Measurements from ENCODE around the gene ARHGAP28. TPM values are rescaled to one million over a fixed set of nuclear protein-coding genes. Genes with fewer than 3 reads are reported as not detected.

The ARHGAP28 gene
- total RNA-seq, 1 donor from 2014 or later: not detected

- no peaks in the 10 kb centered on the region for H3K27me3 Mint-ChIP-seq
- no peaks in the 10 kb centered on the region for H3K4me1 Mint-ChIP-seq
- no peaks in the 10 kb centered on the region for H3K9me3 Mint-ChIP-seq
- DNase-seq: no peak
- no peaks in the 10 kb centered on the region for H3K36me3 Mint-ChIP-seq (ENCODE audit: low read depth)
- ChIA-PET CTCF (no interaction called here), POLR2A (no interaction called here)
- intact Hi-C loops (cut with micrococcal nuclease): no loop called here
- no peak overlapping the region for H3K27ac Mint-ChIP-seq
- ATAC-seq (ENCODE audit: low read depth): no peak
- H3K4me3 Mint-ChIP-seq: no peak overlapping the region
- TF ChIP-seq, protein P1, sequence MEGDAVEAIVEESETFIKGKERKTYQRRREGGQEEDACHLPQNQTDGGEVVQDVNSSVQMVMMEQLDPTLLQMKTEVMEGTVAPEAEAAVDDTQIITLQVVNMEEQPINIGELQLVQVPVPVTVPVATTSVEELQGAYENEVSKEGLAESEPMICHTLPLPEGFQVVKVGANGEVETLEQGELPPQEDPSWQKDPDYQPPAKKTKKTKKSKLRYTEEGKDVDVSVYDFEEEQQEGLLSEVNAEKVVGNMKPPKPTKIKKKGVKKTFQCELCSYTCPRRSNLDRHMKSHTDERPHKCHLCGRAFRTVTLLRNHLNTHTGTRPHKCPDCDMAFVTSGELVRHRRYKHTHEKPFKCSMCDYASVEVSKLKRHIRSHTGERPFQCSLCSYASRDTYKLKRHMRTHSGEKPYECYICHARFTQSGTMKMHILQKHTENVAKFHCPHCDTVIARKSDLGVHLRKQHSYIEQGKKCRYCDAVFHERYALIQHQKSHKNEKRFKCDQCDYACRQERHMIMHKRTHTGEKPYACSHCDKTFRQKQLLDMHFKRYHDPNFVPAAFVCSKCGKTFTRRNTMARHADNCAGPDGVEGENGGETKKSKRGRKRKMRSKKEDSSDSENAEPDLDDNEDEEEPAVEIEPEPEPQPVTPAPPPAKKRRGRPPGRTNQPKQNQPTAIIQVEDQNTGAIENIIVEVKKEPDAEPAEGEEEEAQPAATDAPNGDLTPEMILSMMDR (IDR thresholded peaks at IDR 0.05): no peak
Observed at GRCh38 chr18:6782861-6783260, 53.3 kb downstream of the ARHGAP28 start.

- Mint-ChIP-seq H3K27ac (no peak overlapping the region), H3K4me3 (no peak overlapping the region), H3K27me3 (no peaks in the 10 kb centered on the region), H3K36me3 (ENCODE audit: low read depth) (no peaks in the 10 kb centered on the region), H3K4me1 (no peaks in the 10 kb centered on the region), H3K9me3 (no peaks in the 10 kb centered on the region)
- ATAC-seq (ENCODE audit: low read depth) (no peak), DNase-seq (no peak)
- TF ChIP-seq, protein P1 (IDR thresholded peaks at IDR 0.05): no peak
- POLR2A ChIA-PET: no interaction called here
- CTCF ChIA-PET: no interaction called here
- intact Hi-C loops (cut with micrococcal nuclease): no loop called here
Observed at GRCh38 chr18:6784046-6784445, 54.5 kb downstream of the ARHGAP28 start.

DNA sequence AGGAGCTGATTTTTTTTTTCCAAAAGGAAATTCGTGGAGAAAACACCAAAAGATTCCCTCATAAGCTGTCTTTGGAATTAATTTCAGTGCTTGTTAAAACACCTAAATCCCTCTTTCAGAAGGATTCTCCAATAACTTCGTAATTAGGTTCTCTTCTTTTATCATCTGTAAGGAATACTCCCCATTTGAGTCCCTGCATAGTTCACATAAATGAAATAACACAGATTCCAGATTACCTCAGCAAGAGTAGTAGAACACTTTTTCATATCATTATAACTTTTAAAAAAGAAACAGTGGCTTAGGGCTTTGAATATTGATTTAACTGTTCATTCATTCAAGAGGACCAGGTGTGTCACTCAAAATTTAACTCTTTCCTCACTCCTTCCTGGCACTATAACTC is 55.5 kb downstream of the ARHGAP28 start:
- intact Hi-C loops (cut with micrococcal nuclease): no loop called here
- H3K4me3 Mint-ChIP-seq: no peak overlapping the region
- no peak for ATAC-seq (ENCODE audit: low read depth)
- DNase-seq: no peak
- H3K9me3 Mint-ChIP-seq: no peaks in the 10 kb centered on the region
- H3K27ac Mint-ChIP-seq: no peak overlapping the region
- ChIA-PET CTCF (no interaction called here), POLR2A (no interaction called here)
- no peaks in the 10 kb centered on the region for H3K27me3 Mint-ChIP-seq
- TF ChIP-seq, protein P1 (IDR thresholded peaks at IDR 0.05): no peak
- no peaks in the 10 kb centered on the region for H3K4me1 Mint-ChIP-seq
- no peaks in the 10 kb centered on the region for H3K36me3 Mint-ChIP-seq (ENCODE audit: low read depth)

DNA sequence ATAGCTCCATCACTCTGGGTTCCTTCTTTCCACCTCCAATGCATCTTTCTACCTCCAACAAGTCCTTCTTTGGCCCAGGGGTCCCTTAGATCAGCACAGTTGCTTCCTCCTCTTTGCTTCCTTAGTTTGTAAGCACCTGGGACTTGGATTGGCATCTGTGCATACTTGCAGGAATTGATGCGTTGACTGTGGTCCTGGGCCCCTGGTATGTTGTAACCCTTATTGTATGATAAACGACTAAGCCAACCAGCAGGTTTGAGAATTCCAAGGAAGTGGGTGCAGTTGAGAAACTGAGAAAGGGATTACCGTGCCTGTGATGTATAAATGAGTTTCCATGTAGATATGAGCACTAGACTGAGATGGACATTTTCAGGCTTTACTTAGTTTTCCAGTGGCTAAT is 55.9 kb downstream of the ARHGAP28 start:
- Mint-ChIP-seq H3K4me3 (no peak overlapping the region), H3K36me3 (ENCODE audit: low read depth) (no peaks in the 10 kb centered on the region), H3K4me1 (no peaks in the 10 kb centered on the region), H3K27ac (no peak overlapping the region), H3K9me3 (no peaks in the 10 kb centered on the region), H3K27me3 (no peaks in the 10 kb centered on the region)
- DNase-seq: no peak
- no peak for ATAC-seq (ENCODE audit: low read depth)
- CTCF ChIA-PET: no interaction called here
- POLR2A ChIA-PET: no interaction called here
- intact Hi-C loops (cut with micrococcal nuclease): no loop called here
- TF ChIP-seq, protein P1 (IDR thresholded peaks at IDR 0.05): no peak

GRCh38 chr18:6792391-6792790 is 62.9 kb downstream of the ARHGAP28 start:
- CTCF ChIA-PET: no interaction called here
- Mint-ChIP-seq H3K4me1 (no peaks in the 10 kb centered on the region), H3K27me3 (no peaks in the 10 kb centered on the region), H3K9me3 (no peaks in the 10 kb centered on the region), H3K36me3 (ENCODE audit: low read depth) (no peaks in the 10 kb centered on the region), H3K27ac (no peak overlapping the region), H3K4me3 (no peak overlapping the region)
- DNase-seq (no peak), ATAC-seq (ENCODE audit: low read depth) (no peak)
- intact Hi-C loops (cut with micrococcal nuclease): no loop called here
- TF ChIP-seq, protein P1 (IDR thresholded peaks at IDR 0.05): no peak
- POLR2A ChIA-PET: no interaction called here
